ENCODE data around the gene PHF23.

DNA sequence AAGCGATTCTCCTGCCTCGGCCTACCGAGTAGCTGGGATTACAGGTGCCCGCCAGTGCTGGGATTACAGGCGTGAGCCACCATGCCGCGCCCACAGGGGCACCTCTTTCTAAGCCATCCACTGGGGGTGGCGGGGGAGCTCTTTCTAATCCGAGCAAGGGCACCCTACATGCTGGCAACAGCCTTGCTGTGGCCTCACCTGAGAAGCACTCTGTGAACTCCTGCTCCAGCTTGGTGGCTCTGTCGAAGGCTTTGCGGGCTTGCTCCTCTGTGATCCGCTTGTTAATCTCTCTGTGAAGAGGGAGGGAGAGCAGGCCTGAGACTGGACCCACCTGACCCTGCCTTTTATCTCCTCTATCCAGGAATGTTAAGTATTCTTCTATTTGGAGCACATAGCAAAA, 48.2 kb downstream of the PHF23 start:
- no peak for TF ChIP-seq EZH2phosphoT487 (IDR thresholded peaks at IDR 0.05; ENCODE audit: borderline replicate concordance, low read length)
- TF ChIP-seq, protein P1, sequence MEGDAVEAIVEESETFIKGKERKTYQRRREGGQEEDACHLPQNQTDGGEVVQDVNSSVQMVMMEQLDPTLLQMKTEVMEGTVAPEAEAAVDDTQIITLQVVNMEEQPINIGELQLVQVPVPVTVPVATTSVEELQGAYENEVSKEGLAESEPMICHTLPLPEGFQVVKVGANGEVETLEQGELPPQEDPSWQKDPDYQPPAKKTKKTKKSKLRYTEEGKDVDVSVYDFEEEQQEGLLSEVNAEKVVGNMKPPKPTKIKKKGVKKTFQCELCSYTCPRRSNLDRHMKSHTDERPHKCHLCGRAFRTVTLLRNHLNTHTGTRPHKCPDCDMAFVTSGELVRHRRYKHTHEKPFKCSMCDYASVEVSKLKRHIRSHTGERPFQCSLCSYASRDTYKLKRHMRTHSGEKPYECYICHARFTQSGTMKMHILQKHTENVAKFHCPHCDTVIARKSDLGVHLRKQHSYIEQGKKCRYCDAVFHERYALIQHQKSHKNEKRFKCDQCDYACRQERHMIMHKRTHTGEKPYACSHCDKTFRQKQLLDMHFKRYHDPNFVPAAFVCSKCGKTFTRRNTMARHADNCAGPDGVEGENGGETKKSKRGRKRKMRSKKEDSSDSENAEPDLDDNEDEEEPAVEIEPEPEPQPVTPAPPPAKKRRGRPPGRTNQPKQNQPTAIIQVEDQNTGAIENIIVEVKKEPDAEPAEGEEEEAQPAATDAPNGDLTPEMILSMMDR (conservative IDR thresholded peaks at IDR 0.05; ENCODE audit: low read depth, low read length), result no peak
